SKM-1 (cell line): Measurements from ENCODE around the gene CELF1.

Experiments used
- DNase-seq: peaks from one replicate; lab custom pipeline; 2025; ENCODE audit not compliant: unreplicated experiment; lab: John Stamatoyannopoulos, UW

Gene CELF1

GRCh38 chr11:47552566-47553405 is at the start of gene CELF1:
CELF1 (minus strand) TSS chr11:47553132; CDS start chr11:47499523, 53,609 bp downstream.
- DNase-seq = peak; percentile 76

GRCh38 chr11:47599902-47600301 is 47.0 kb upstream of the CELF1 start:
- DNase-seq = no peak

- no peak for DNase-seq
Observed at GRCh38 chr11:47595967-47596366, 43.0 kb upstream of the CELF1 start.

GRCh38 chr11:47595029-47595428 is 42.1 kb upstream of the CELF1 start:
- DNase-seq = no peak

- no peak for DNase-seq
Observed at GRCh38 chr11:47593934-47594855, 41.3 kb upstream of the CELF1 start, which contains the start of gene C1QTNF4. C1QTNF4 (minus strand) TSS chr11:47594411; CDS start chr11:47590810, 3,601 bp downstream.

GRCh38 chr11:47593492-47593933 is 40.6 kb upstream of the CELF1 start:
- DNase-seq = no peak

GRCh38 chr11:47592970-47593369 is 40.0 kb upstream of the CELF1 start:
- DNase-seq = no peak

- DNase-seq = no peak
Observed at GRCh38 chr11:47592251-47592650, 39.3 kb upstream of the CELF1 start.

- DNase-seq = no peak
Observed at GRCh38 chr11:47591764-47592163, 38.8 kb upstream of the CELF1 start.

- DNase-seq = no peak
Observed at GRCh38 chr11:47589977-47590861, 37.3 kb upstream of the CELF1 start.

GRCh38 chr11:47589584-47589976 is 36.6 kb upstream of the CELF1 start:
- DNase-seq = no peak

- no peak for DNase-seq
Observed at GRCh38 chr11:47589118-47589517, 36.2 kb upstream of the CELF1 start.

- peak; percentile 58 for DNase-seq
Observed at GRCh38 chr11:47587723-47588326, 34.9 kb upstream of the CELF1 start.

GRCh38 chr11:47587039-47587716 is 34.2 kb upstream of the CELF1 start:
- DNase-seq = no peak

GRCh38 chr11:47586098-47586855 is 33.3 kb upstream of the CELF1 start, which contains the start of gene FAM180B:
FAM180B (plus strand) TSS chr11:47586678; CDS start chr11:47586769, 91 bp downstream.
- no peak for DNase-seq

GRCh38 chr11:47583844-47584243 is 30.9 kb upstream of the CELF1 start:
- no peak for DNase-seq

- DNase-seq = peak; percentile 82
Observed at GRCh38 chr11:47578524-47579494, 25.9 kb upstream of the CELF1 start, which contains the start of the genes KBTBD4 and NDUFS3. KBTBD4 (minus strand) TSS chr11:47578970; CDS start chr11:47578951, 19 bp downstream. NDUFS3 (plus strand) TSS chr11:47579074; CDS start chr11:47579092, 18 bp downstream.
